SH-SY5Y (cell line): ENCODE data around the gene ZNF516.

Experiments
- GATA2 ChIP-seq: IDR thresholded peaks from 2 replicates; pipeline ENCODE4 v1.6.1; 2011; ENCODE audit warnings: mild to moderate bottlenecking, low read depth, low read length
- GATA3 ChIP-seq: IDR thresholded peaks from 2 replicates; pipeline ENCODE4 v1.6.1; 2011; ENCODE audit warnings: low read depth, mild to moderate bottlenecking, low read length, moderate library complexity

- TF ChIP-seq GATA3 = no peak
- no peak for TF ChIP-seq GATA2
These were observed 9.0 kb downstream of the ZNF516 start for GRCh38 chr18:76486038-76486437.
